WTC11 (cell line): ENCODE data around the gene STK40. TPM values are rescaled to one million over a fixed set of nuclear protein-coding genes. Genes with fewer than 3 reads are reported as not detected.

Source experiments
- ATAC-seq: fragments of 200-7000 bp; cut with Tn5 transposase; 2 replicates; pipeline ENCODE4 v1.10.0; 2021; ENCODE audit warnings: mild to moderate bottlenecking, moderate library complexity
- CTCF ChIA-PET: fragments of 300-600 bp; sonication (Branson Sonifier 250); formaldehyde crosslinking; loops from one replicate; lab custom pipeline; 2021; ENCODE audit warnings: antibody characterized with exemption; lab: Charles Lee
- POLR2A ChIA-PET: fragments of 350-600 bp; sonication (Branson Sonifier 250); formaldehyde crosslinking; loops from one replicate; lab custom pipeline; 2021; ENCODE audit warnings: antibody characterized with exemption; lab: Charles Lee
- DNase-seq: peaks from one replicate; pipeline ENCODE4 v3.0.0; 2021; ENCODE audit warnings: low spot score
- H3K27ac Mint-ChIP-seq: 2 replicates; pipeline ENCODE4 v1.8.0; 2021; ENCODE audit warnings: mixed read lengths
- H3K27me3 Mint-ChIP-seq: 2 replicates; pipeline ENCODE4 v1.8.0; 2021; ENCODE audit warnings: low read depth, mild to moderate bottlenecking, moderate library complexity, mixed read lengths
- H3K36me3 Mint-ChIP-seq: 2 replicates; pipeline ENCODE4 v1.8.0; 2021; ENCODE audit warnings: mixed read lengths
- H3K4me1 Mint-ChIP-seq: 2 replicates; pipeline ENCODE4 v1.8.0; 2022; ENCODE audit warnings: mixed read lengths
- H3K4me3 Mint-ChIP-seq: 2 replicates; pipeline ENCODE4 v1.8.0; 2021; ENCODE audit warnings: mild to moderate bottlenecking, moderate library complexity, mixed read lengths
- H3K9me3 Mint-ChIP-seq: 2 replicates; pipeline ENCODE4 v1.8.0; 2021; ENCODE audit warnings: mixed read lengths
- ARID4B ChIP-seq: sonication (generic); formaldehyde crosslinking; IDR thresholded peaks from 2 replicates; pipeline ENCODE4 v1.8.0; 2023; ENCODE audit warnings: missing genetic modification reagents, mild to moderate bottlenecking, borderline replicate concordance
- CBFB ChIP-seq: sonication (generic); formaldehyde crosslinking; IDR thresholded peaks from 2 replicates; pipeline ENCODE4 v1.8.1; 2022; ENCODE audit warnings: mild to moderate bottlenecking, low read depth, missing genetic modification reagents
- CREM ChIP-seq: sonication (generic); formaldehyde crosslinking; IDR thresholded peaks from 2 replicates; pipeline ENCODE4 v1.8.1; 2022; ENCODE audit warnings: mild to moderate bottlenecking, missing genetic modification reagents, moderate library complexity
- ELF4 ChIP-seq: sonication (generic); formaldehyde crosslinking; IDR thresholded peaks from 2 replicates; pipeline ENCODE4 v1.8.1; 2022; ENCODE audit warnings: low read depth, mild to moderate bottlenecking, moderate library complexity, missing genetic modification reagents
- FOXK1 ChIP-seq: sonication (generic); formaldehyde crosslinking; IDR thresholded peaks from 2 replicates; pipeline ENCODE4 v1.8.0; 2022; ENCODE audit warnings: mild to moderate bottlenecking, moderate library complexity, missing genetic modification reagents
- GABPB1 ChIP-seq: sonication (generic); formaldehyde crosslinking; IDR thresholded peaks from 2 replicates; pipeline ENCODE4 v1.8.1; 2023; ENCODE audit warnings: mild to moderate bottlenecking, missing genetic modification reagents
- NR1H2 ChIP-seq: sonication (generic); formaldehyde crosslinking; IDR thresholded peaks from 2 replicates; pipeline ENCODE4 v1.9.0; 2021; ENCODE audit warnings: mild to moderate bottlenecking, moderate library complexity, missing genetic modification reagents
- OVOL2 ChIP-seq: fragments of 250-450 bp; sonication (Bioruptor Pico); IDR thresholded peaks from 2 replicates; pipeline ENCODE4 v1.9.0; 2021; ENCODE audit warnings: mild to moderate bottlenecking, borderline replicate concordance
- SMAD3 ChIP-seq: sonication (generic); formaldehyde crosslinking; IDR thresholded peaks from 2 replicates; pipeline ENCODE4 v1.8.0; 2022; ENCODE audit warnings: missing genetic modification reagents, mild to moderate bottlenecking, borderline replicate concordance
- SP1 ChIP-seq: sonication (generic); formaldehyde crosslinking; conservative IDR thresholded peaks from 2 replicates; pipeline ENCODE4 v1.8.1; 2022; ENCODE audit warnings: missing genetic modification reagents
- TEAD1 ChIP-seq: sonication (generic); formaldehyde crosslinking; IDR thresholded peaks from 2 replicates; pipeline ENCODE4 v1.8.0; 2022; ENCODE audit warnings: mild to moderate bottlenecking, missing genetic modification reagents
- TEAD4 ChIP-seq: sonication (generic); formaldehyde crosslinking; IDR thresholded peaks from 2 replicates; pipeline ENCODE4 v1.8.0; 2022; ENCODE audit warnings: mild to moderate bottlenecking, missing genetic modification reagents
- ZBTB21 ChIP-seq: sonication (generic); formaldehyde crosslinking; IDR thresholded peaks from 2 replicates; pipeline ENCODE4 v1.8.1; 2023; ENCODE audit warnings: mild to moderate bottlenecking, missing genetic modification reagents, borderline replicate concordance
- ZNF121 ChIP-seq: sonication (generic); formaldehyde crosslinking; IDR thresholded peaks from 2 replicates; pipeline ENCODE4 v1.8.0; 2023; ENCODE audit warnings: missing genetic modification reagents
- ZNF138 ChIP-seq: sonication (generic); formaldehyde crosslinking; conservative IDR thresholded peaks from 2 replicates; pipeline ENCODE4 v1.8.1; 2022; ENCODE audit warnings: mild to moderate bottlenecking, moderate library complexity, missing genetic modification reagents
- ZNF232 ChIP-seq: sonication (generic); formaldehyde crosslinking; IDR thresholded peaks from 2 replicates; pipeline ENCODE4 v1.8.0; 2022; ENCODE audit warnings: mild to moderate bottlenecking, missing genetic modification reagents
- ZNF423 ChIP-seq: fragments of 250-450 bp; sonication (Bioruptor Pico); IDR thresholded peaks from 2 replicates; pipeline ENCODE4 v2.1.2; 2022; ENCODE audit warnings: mild to moderate bottlenecking, moderate library complexity
- total RNA-seq: library from RNA; stranded (reverse); gene quantifications from 3 replicates; pipeline ENCODE4 v1.2.3, GENCODE V29; 2021
- TF ChIP-seq, protein P1 (sequence below): fragments of 250-450 bp; sonication (Bioruptor Pico); IDR thresholded peaks from 2 replicates; pipeline ENCODE4 v1.9.0; 2021; ENCODE audit warnings: moderate library complexity, mild to moderate bottlenecking, inconsistent platforms, borderline replicate concordance
- TF ChIP-seq, protein P2 (sequence below): sonication (generic); formaldehyde crosslinking; IDR thresholded peaks from 2 replicates; pipeline ENCODE4 v1.8.1; 2023; ENCODE audit warnings: mild to moderate bottlenecking, missing genetic modification reagents, borderline replicate concordance
- TF ChIP-seq, protein P3 (sequence below): fragments of 250-450 bp; sonication (Bioruptor Pico); IDR thresholded peaks from 2 replicates; pipeline ENCODE4 v1.9.0; 2021; ENCODE audit warnings: mild to moderate bottlenecking
- TF ChIP-seq, protein P4 (sequence below): sonication (generic); formaldehyde crosslinking; conservative IDR thresholded peaks from 2 replicates; pipeline ENCODE4 v1.8.1; 2023; ENCODE audit warnings: mild to moderate bottlenecking, low read depth, missing genetic modification reagents, moderate library complexity
- TF ChIP-seq, protein P5 (sequence below): sonication (generic); formaldehyde crosslinking; IDR thresholded peaks from 2 replicates; pipeline ENCODE4 v1.8.1; 2022; ENCODE audit warnings: low read depth, mild to moderate bottlenecking, moderate library complexity, missing genetic modification reagents, borderline replicate concordance

The STK40 gene
- total RNA-seq, 1 experiment from 2014 or later, result 24.7 TPM

DNA sequence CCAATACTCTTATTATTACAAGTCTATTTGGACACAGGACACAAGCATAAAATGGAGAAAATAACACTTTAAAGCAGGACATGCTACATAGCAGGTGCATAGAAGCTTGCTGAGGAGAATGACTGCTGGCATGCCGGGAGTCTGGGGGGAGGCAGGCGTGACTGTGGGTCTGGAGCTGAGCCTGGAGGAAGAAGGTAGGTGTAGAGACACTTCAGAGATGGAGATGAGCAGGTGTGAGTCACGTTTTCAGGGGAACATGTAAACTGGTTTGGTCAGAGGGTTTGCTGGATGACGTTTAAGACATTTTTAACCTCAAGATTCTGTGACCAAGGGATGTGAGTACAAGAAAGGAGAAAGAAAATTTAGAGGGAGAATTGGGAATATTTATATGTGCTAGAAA lies 40.1 kb upstream of the STK40 start:
- DNase-seq (no peak), ATAC-seq (no peak)
- ChIA-PET POLR2A (no interaction called here), CTCF (interaction anchor here (3.5 kb wide), 1 partner anchor 56 kb away, joined by 13 read pairs; no protein-coding TSS in a partner anchor)
- no peak overlapping the region for H3K27ac Mint-ChIP-seq
- no peaks in the 10 kb centered on the region for H3K9me3 Mint-ChIP-seq
- TF ChIP-seq, protein P1, sequence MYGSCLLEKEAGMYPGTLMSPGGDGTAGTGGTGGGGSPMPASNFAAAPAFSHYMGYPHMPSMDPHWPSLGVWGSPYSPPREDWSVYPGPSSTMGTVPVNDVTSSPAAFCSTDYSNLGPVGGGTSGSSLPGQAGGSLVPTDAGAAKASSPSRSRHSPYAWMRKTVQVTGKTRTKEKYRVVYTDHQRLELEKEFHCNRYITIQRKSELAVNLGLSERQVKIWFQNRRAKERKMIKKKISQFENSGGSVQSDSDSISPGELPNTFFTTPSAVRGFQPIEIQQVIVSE (CRISPR knock-in tag), result no peak
- TF ChIP-seq TEAD1 (CRISPR knock-in tag) (no peak), NR1H2 (CRISPR knock-in tag) (no peak), ZNF138 (CRISPR knock-in tag) (no peak), ZBTB21 (CRISPR knock-in tag) (no peak), TEAD4 (CRISPR knock-in tag) (no peak), CREM (CRISPR knock-in tag) (no peak), GABPB1 (CRISPR knock-in tag) (no peak), OVOL2 (CRISPR knock-in tag) (no peak), SP1 (CRISPR knock-in tag) (no peak), FOXK1 (CRISPR knock-in tag) (no peak), ZNF232 (CRISPR knock-in tag) (no peak), ZNF423 (CRISPR knock-in tag) (no peak)
- TF ChIP-seq, protein P2, sequence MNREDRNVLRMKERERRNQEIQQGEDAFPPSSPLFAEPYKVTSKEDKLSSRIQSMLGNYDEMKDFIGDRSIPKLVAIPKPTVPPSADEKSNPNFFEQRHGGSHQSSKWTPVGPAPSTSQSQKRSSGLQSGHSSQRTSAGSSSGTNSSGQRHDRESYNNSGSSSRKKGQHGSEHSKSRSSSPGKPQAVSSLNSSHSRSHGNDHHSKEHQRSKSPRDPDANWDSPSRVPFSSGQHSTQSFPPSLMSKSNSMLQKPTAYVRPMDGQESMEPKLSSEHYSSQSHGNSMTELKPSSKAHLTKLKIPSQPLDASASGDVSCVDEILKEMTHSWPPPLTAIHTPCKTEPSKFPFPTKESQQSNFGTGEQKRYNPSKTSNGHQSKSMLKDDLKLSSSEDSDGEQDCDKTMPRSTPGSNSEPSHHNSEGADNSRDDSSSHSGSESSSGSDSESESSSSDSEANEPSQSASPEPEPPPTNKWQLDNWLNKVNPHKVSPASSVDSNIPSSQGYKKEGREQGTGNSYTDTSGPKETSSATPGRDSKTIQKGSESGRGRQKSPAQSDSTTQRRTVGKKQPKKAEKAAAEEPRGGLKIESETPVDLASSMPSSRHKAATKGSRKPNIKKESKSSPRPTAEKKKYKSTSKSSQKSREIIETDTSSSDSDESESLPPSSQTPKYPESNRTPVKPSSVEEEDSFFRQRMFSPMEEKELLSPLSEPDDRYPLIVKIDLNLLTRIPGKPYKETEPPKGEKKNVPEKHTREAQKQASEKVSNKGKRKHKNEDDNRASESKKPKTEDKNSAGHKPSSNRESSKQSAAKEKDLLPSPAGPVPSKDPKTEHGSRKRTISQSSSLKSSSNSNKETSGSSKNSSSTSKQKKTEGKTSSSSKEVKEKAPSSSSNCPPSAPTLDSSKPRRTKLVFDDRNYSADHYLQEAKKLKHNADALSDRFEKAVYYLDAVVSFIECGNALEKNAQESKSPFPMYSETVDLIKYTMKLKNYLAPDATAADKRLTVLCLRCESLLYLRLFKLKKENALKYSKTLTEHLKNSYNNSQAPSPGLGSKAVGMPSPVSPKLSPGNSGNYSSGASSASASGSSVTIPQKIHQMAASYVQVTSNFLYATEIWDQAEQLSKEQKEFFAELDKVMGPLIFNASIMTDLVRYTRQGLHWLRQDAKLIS (CRISPR knock-in tag), result no peak
- TF ChIP-seq, protein P3, sequence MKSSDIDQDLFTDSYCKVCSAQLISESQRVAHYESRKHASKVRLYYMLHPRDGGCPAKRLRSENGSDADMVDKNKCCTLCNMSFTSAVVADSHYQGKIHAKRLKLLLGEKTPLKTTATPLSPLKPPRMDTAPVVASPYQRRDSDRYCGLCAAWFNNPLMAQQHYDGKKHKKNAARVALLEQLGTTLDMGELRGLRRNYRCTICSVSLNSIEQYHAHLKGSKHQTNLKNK (CRISPR knock-in tag), result no peak
- TF ChIP-seq, protein P4, sequence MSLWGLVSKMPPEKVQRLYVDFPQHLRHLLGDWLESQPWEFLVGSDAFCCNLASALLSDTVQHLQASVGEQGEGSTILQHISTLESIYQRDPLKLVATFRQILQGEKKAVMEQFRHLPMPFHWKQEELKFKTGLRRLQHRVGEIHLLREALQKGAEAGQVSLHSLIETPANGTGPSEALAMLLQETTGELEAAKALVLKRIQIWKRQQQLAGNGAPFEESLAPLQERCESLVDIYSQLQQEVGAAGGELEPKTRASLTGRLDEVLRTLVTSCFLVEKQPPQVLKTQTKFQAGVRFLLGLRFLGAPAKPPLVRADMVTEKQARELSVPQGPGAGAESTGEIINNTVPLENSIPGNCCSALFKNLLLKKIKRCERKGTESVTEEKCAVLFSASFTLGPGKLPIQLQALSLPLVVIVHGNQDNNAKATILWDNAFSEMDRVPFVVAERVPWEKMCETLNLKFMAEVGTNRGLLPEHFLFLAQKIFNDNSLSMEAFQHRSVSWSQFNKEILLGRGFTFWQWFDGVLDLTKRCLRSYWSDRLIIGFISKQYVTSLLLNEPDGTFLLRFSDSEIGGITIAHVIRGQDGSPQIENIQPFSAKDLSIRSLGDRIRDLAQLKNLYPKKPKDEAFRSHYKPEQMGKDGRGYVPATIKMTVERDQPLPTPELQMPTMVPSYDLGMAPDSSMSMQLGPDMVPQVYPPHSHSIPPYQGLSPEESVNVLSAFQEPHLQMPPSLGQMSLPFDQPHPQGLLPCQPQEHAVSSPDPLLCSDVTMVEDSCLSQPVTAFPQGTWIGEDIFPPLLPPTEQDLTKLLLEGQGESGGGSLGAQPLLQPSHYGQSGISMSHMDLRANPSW, result no peak
- TF ChIP-seq, protein P5, sequence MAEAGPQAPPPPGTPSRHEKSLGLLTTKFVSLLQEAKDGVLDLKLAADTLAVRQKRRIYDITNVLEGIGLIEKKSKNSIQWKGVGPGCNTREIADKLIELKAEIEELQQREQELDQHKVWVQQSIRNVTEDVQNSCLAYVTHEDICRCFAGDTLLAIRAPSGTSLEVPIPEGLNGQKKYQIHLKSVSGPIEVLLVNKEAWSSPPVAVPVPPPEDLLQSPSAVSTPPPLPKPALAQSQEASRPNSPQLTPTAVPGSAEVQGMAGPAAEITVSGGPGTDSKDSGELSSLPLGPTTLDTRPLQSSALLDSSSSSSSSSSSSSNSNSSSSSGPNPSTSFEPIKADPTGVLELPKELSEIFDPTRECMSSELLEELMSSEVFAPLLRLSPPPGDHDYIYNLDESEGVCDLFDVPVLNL, result no peak
- H3K36me3 Mint-ChIP-seq, result no peaks in the 10 kb centered on the region
- H3K4me1 Mint-ChIP-seq, result peaks cover 6% of the 10 kb centered on the region
- H3K27me3 Mint-ChIP-seq, result peaks cover 5% of the 10 kb centered on the region; the same call in 1 of the 2 replicates
- H3K4me3 Mint-ChIP-seq, result no peak overlapping the region

- H3K27me3 Mint-ChIP-seq, result no peaks in the 10 kb centered on the region; the same call in 1 of the 2 replicates
- CTCF ChIA-PET, result interaction anchor here (1.0 to 1.4 kb wide), 3 partner anchors 10 to 79 kb away, joined by 3 to 10 read pairs (median 4); no protein-coding TSS in a partner anchor
- H3K27ac Mint-ChIP-seq, result no peak overlapping the region
- ATAC-seq, result no peak
- POLR2A ChIA-PET, result no interaction called here
- no peaks in the 10 kb centered on the region for H3K36me3 Mint-ChIP-seq
- no peaks in the 10 kb centered on the region for H3K9me3 Mint-ChIP-seq
- peaks cover 11% of the 10 kb centered on the region for H3K4me1 Mint-ChIP-seq
- no peak overlapping the region for H3K4me3 Mint-ChIP-seq
- no peak for DNase-seq
- TF ChIP-seq ELF4 (CRISPR knock-in tag) (no peak), CBFB (CRISPR knock-in tag) (no peak), ZNF423 (CRISPR knock-in tag) (no peak), ZNF121 (CRISPR knock-in tag) (no peak), ARID4B (no peak), SMAD3 (CRISPR knock-in tag) (no peak)
Measured at GRCh38 chr1:36421649-36422048, 35.9 kb upstream of the STK40 start.
